Measurements from ENCODE around the gene TUBA4B. TPM values are rescaled to one million over a fixed set of nuclear protein-coding genes. Genes with fewer than 3 reads are reported as not detected.
"Not testable (repeated sequence)": the region's sequence is repeated elsewhere in the genome, so short reads cannot be mapped to it uniquely, and the experiment has no call there.

TUBA4B gene
- total and polyA plus RNA-seq, 2 of the 4 experiments (the other 2 are of a cell fraction) = not detected

GRCh38 chr2:219309278-219309677 is 56.2 kb downstream of the TUBA4B start, which contains the start of gene PTPRN (continued):
- TF ChIP-seq RFX5 (IDR thresholded peaks at IDR 0.05; ENCODE audit: low read depth, low read length) = no peak
- peak; percentile 90 for TF ChIP-seq CEBPB (IDR thresholded peaks at IDR 0.05; ENCODE audit: low read depth, low read length)
- no peak; the same call in 1 of the 2 replicates for TF ChIP-seq POLR2A (IDR thresholded peaks at IDR 0.05; ENCODE audit: low read depth, low read length)
- TF ChIP-seq BHLHE40 (IDR thresholded peaks at IDR 0.05; ENCODE audit: low read depth, low read length) = 0 out of 2 replicates have a peak, but pooled peaks have one; percentile 7
- TF ChIP-seq ELK1 (IDR thresholded peaks at IDR 0.05; ENCODE audit: borderline replicate concordance, low read depth, low read length) = no peak

- in situ Hi-C loops (cut with MboI; ENCODE audit: low sequenced_read_pairs) = not testable (repeated sequence)
These were observed 59.7 kb downstream of the TUBA4B start for GRCh38 chr2:219312683-219313263.

More at GRCh38 chr2:219312683-219313263, 59.7 kb downstream of the TUBA4B start:
- H3K4me2 ChIP-seq (ENCODE audit: low read depth, low read length); H3K79me1 ChIP-seq (ENCODE audit: low read depth in 1 of 2, low read length in 2 of 2); H4K20me1 ChIP-seq (ENCODE audit: insufficient read depth, low read length); H3K9me3 ChIP-seq (ENCODE audit: control insufficient read depth, insufficient read depth, low read length); DNase-seq; intact Hi-C loops (cut with micrococcal nuclease); BruUV-seq (replicated peaks); H2BK20ac ChIP-seq (ENCODE audit: low read depth, low read length); H2AFZ ChIP-seq (replicated peaks; ENCODE audit: low read length, poor library complexity); H3K56ac ChIP-seq (ENCODE audit: extremely low read depth, insufficient read depth, low read length); H3K27me3 ChIP-seq (ENCODE audit: control insufficient read depth, insufficient read depth, low read length); H3K9me1 ChIP-seq (ENCODE audit: insufficient read depth, low read length); ATAC-seq (ENCODE audit: low read depth); H2BK5ac ChIP-seq (ENCODE audit: low read depth, low read length, poor library complexity, severe bottlenecking); H4K91ac ChIP-seq (ENCODE audit: insufficient read depth, low read depth, low read length); H2AK9ac ChIP-seq (replicated peaks; ENCODE audit: low read depth, low read length, poor library complexity); H2BK120ac ChIP-seq (ENCODE audit: low read depth, low read length); H2AK5ac ChIP-seq (ENCODE audit: low read depth, low read length); H3K36me3 ChIP-seq (ENCODE audit: control insufficient read depth, insufficient read depth, low read length); H2BK15ac ChIP-seq (ENCODE audit: low read depth, low read length); POLR2A ChIA-PET (ENCODE audit: unreplicated experiment); H3K14ac ChIP-seq (replicated peaks; ENCODE audit: low read depth, low read length); H3K27ac ChIP-seq (ENCODE audit: insufficient read depth, low read length); H3K4ac ChIP-seq (ENCODE audit: low read depth, low read length); dilution Hi-C loops (cut with HindIII; ENCODE audit: low sequenced_read_pairs, unreplicated experiment); H3K4me1 ChIP-seq (ENCODE audit: control insufficient read depth, insufficient read depth, low read length); H3K4me3 ChIP-seq (ENCODE audit: insufficient read depth, low read depth, low read length); H3K9ac ChIP-seq (ENCODE audit: low read depth, low read length); H3K18ac ChIP-seq (ENCODE audit: low read depth, low read length); H4K5ac ChIP-seq (ENCODE audit: low read depth, low read length); H4K8ac ChIP-seq (ENCODE audit: low read depth in 2 of 2, low read length in 2 of 2); H3K23ac ChIP-seq (ENCODE audit: low read depth, low read length): not testable (repeated sequence)
- CTCF ChIA-PET = interaction anchor here (1.6 kb wide), 1 partner anchor 18 kb away, joined by 5 read pairs; no protein-coding TSS in a partner anchor
- 100% methylated on average over 5 of the region's 49 CpGs; no CpG with 5 or more reads in 1 of the 2 experiments for WGBS, 2 experiments (ENCODE audit: extremely low coverage in 2 of 2, insufficient read length in 1 of 2)
